Measurements from ENCODE around the gene PLEKHA8. TPM values are rescaled to one million over a fixed set of nuclear protein-coding genes. Genes with fewer than 3 reads are reported as not detected.

The PLEKHA8 gene
- total and polyA plus RNA-seq, 2 of the 8 experiments (the other 6 are each of a cell fraction or from before 2014, with no cell fraction given), result 10.7 to 44.0 TPM

DNA sequence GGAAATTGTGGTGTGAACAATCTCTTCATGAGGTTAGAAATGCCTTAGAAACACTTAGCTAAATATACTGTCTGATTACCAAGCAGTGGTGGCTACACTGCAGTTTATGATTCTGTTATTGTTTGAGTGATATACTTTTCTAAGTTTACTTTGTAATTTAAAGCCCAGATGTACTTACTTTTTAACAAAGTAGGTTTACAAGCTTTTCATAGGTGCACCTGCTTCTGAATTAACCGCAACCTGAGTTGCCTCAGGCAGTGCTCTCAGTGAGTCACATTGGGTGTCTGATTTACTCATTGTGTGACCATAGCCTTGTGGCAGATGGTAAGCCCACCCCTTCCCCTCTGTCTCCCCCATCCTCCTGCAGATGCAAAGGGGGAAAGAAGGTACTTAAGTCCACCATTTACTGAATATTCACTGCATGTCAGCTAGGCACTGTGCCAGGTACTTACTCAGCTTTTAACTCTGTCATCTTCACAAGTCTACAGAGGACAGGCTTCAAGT is 115.6 kb downstream of the PLEKHA8 start:
- TF ChIP-seq TAF7 (optimal IDR thresholded peaks at IDR 0.05; ENCODE audit: borderline replicate concordance, low read depth, low read length) (no peak), E2F6 (IDR thresholded peaks at IDR 0.05) (no peak)
- 100% methylated on average over 1 of the region's 1 CpG; no CpG with 5 or more reads in 1 of the 2 experiments for WGBS, 2 experiments (ENCODE audit: extremely low coverage in 1 of 2, insufficient coverage in 1 of 2, insufficient read length in 1 of 2, insufficient replicate concordance in 2 of 2, low coverage in 1 of 2, low lambda C conversion rate in 2 of 2, missing lambda C conversion rate in 1 of 2)

More for the DNA sequence above, 115.6 kb downstream of the PLEKHA8 start:
- Histone ChIP-seq H4K5ac (ENCODE audit: insufficient read length, low read depth, low read length) (no peak overlapping the region), H3K18ac (ENCODE audit: extremely low read depth, low read length) (no peak overlapping the region), H2BK120ac (replicated peaks; ENCODE audit: low read depth, low read length) (no peak overlapping the region), H3K23me2 (ENCODE audit: low read depth, low read length) (no peaks in the 10 kb centered on the region), H3K56ac (replicated peaks; ENCODE audit: insufficient read length, low read depth, low read length) (no peak overlapping the region), H3K79me2 (ENCODE audit: control insufficient read depth in 1 of 2, insufficient read depth in 2 of 2, low read length in 2 of 2) (no peaks in the 10 kb centered on the region; a peak in 1 of 4 replicates), H3K27me3 (replicated peaks in 1 of 4; ENCODE audit: control insufficient read depth in 3 of 4, extremely low read depth in 1 of 4, insufficient read depth in 3 of 4, low read length in 3 of 4) (no peaks in the 10 kb centered on the region; a peak in 1 of 7 replicates), H2BK12ac (ENCODE audit: low read depth, low read length) (no peak overlapping the region), H3K9me3 (ENCODE audit: insufficient read depth in 2 of 2, low read depth in 1 of 2, low read length in 1 of 2) (no peaks in the 10 kb centered on the region), H3K79me1 (ENCODE audit: low read depth, low read length) (no peaks in the 10 kb centered on the region), H2AFZ (ENCODE audit: low read length) (no peak overlapping the region), H4K91ac (replicated peaks; ENCODE audit: insufficient read length, low read length) (no peak overlapping the region), H3K4ac (replicated peaks; ENCODE audit: insufficient read length, low read depth, low read length) (no peak overlapping the region), H4K8ac (ENCODE audit: extremely low read depth, insufficient read depth, low read length) (no peak overlapping the region), H3K23ac (ENCODE audit: insufficient read length) (no peak overlapping the region), H4K20me1 (replicated peaks in 1 of 2; ENCODE audit: control insufficient read depth in 1 of 2, insufficient read depth in 2 of 2, low read length in 2 of 2) (peaks cover 0 to 5% of the 10 kb centered on the region in 2 experiments), H3K4me1 (replicated peaks in 1 of 4; ENCODE audit: control insufficient read depth in 3 of 4, insufficient read depth in 4 of 4, low read length in 3 of 4) (peaks cover 0 to 3% (median 0%) of the 10 kb centered on the region in 4 experiments; a peak in 2 of 7 replicates), H3K36me3 (ENCODE audit: control insufficient read depth in 2 of 4, insufficient read depth in 4 of 4, low read length in 3 of 4) (no peaks in the 10 kb centered on the region), H3K14ac (ENCODE audit: insufficient read length) (no peak overlapping the region), H2BK5ac (ENCODE audit: low read depth, low read length) (no peak overlapping the region), H3K9ac (replicated peaks in 1 of 4; ENCODE audit: extremely low read depth in 1 of 4, low read depth in 3 of 4, low read length in 3 of 4) (no peak overlapping the region), H2AK5ac (ENCODE audit: low read depth, low read length) (no peak overlapping the region), H3K27ac (ENCODE audit: low read depth, low read length) (no peak overlapping the region), H2BK20ac (ENCODE audit: low read length) (no peak overlapping the region), H3K4me2 (ENCODE audit: insufficient read depth in 1 of 2, low read depth in 2 of 2, low read length in 2 of 2) (no peak overlapping the region), H3K4me3 (ENCODE audit: extremely low read depth in 1 of 4, insufficient read depth in 2 of 4, low read depth in 3 of 4, low read length in 4 of 4) (no peak overlapping the region), H2BK15ac (ENCODE audit: low read length) (no peak overlapping the region)
- no peak for DNase-seq (ENCODE audit: low read depth in 1 of 2, low spot score in 2 of 2)
- ChIA-PET POLR2A (ENCODE audit: partially characterized antibody) (interaction anchor here (0.9 kb wide), 1 partner anchor 11 kb away, joined by 3 read pairs; no protein-coding TSS in a partner anchor), CTCF (ENCODE audit: partially characterized antibody) (interaction anchor here (1.3 to 1.5 kb wide), 2 partner anchors 9 kb away, joined by 3 to 4 read pairs; partner anchors contain the start of gene MTURN)
- FAIRE-seq, result no peak
